H1 (cell line): ENCODE results near the gene SAMM50. TPM values are rescaled to one million over a fixed set of nuclear protein-coding genes. Genes with fewer than 3 reads are reported as not detected.

ENCODE experiments used
- CTCF ChIA-PET: fragments of 300-600 bp; sonication (Branson Sonifier 250); formaldehyde crosslinking; loops from one replicate; lab custom pipeline; 2021; ENCODE audit not compliant: partially characterized antibody; lab: Charles Lee
- POLR2A ChIA-PET: fragments of 300-600 bp; sonication (Branson Sonifier 250); formaldehyde crosslinking; loops from one replicate; lab custom pipeline; 2021; ENCODE audit warnings: inconsistent platforms; ENCODE audit not compliant: partially characterized antibody; lab: Charles Lee
- DNase-seq, 2 experiments: peaks; one replicate each; pipeline versions ENCODE4 v3.0.0 to v3.0.0-alpha.2; 2010 to 2022; ENCODE audit warnings: low spot score in 2 of 2, low read depth in 1 of 2, mixed read lengths in 1 of 2
- FAIRE-seq: peaks from 2 replicates; lab custom pipeline; 2011; peaks lifted over from hg19 to GRCh38; lab: Jason Lieb, UNC
- H2AFZ ChIP-seq: 2 replicates; pipeline ENCODE4 v1.8.1; 2012; ENCODE audit warnings: low read length, inconsistent platforms
- H2AK5ac ChIP-seq: 2 replicates; pipeline ENCODE4 v1.6.1; 2013; ENCODE audit warnings: low read depth, low read length
- H2BK120ac ChIP-seq: replicated peaks from 2 replicates; pipeline ENCODE3; 2013; ENCODE audit warnings: low read depth, low read length, inconsistent platforms
- H2BK12ac ChIP-seq: 2 replicates; pipeline ENCODE4 v1.6.1; 2013; ENCODE audit warnings: low read depth, low read length
- H2BK15ac ChIP-seq: 2 replicates; pipeline ENCODE4 v1.6.1; 2013; ENCODE audit warnings: low read length
- H2BK20ac ChIP-seq: 2 replicates; pipeline ENCODE4 v1.6.1; 2013; ENCODE audit warnings: low read length
- H2BK5ac ChIP-seq: 2 replicates; pipeline ENCODE4 v1.6.1; 2013; ENCODE audit warnings: low read depth, low read length
- H3K14ac ChIP-seq: 2 replicates; pipeline ENCODE4 v1.6.1; 2013; ENCODE audit warnings: inconsistent platforms; ENCODE audit not compliant: insufficient read length
- H3K18ac ChIP-seq: 2 replicates; pipeline ENCODE4 v1.6.1; 2013; ENCODE audit warnings: low read length; ENCODE audit errors: extremely low read depth
- H3K23ac ChIP-seq: 2 replicates; pipeline ENCODE4 v1.6.1; 2013; ENCODE audit warnings: inconsistent platforms; ENCODE audit not compliant: insufficient read length
- H3K23me2 ChIP-seq: 2 replicates; pipeline ENCODE4 v1.6.1; 2013; ENCODE audit warnings: low read depth, low read length
- H3K27ac ChIP-seq: 2 replicates; pipeline ENCODE4 v1.6.1; 2011; ENCODE audit warnings: low read depth, low read length, inconsistent platforms
- H3K27me3 ChIP-seq, 4 experiments: replicated peaks in 1 of 4; 1 replicate in 1 of 4; 2 replicates in 3 of 4; pipeline versions ENCODE4 v1.6.1 to v1.8.1; 2011 to 2013; ENCODE audit warnings: low read length in 3 of 4, mild to moderate bottlenecking in 3 of 4, inconsistent platforms in 2 of 4, mixed read lengths in 2 of 4, moderate library complexity in 1 of 4; ENCODE audit not compliant: control insufficient read depth in 3 of 4, insufficient read depth in 3 of 4; ENCODE audit errors: extremely low read depth in 1 of 4
- H3K36me3 ChIP-seq, 4 experiments: 2 replicates each; pipeline versions ENCODE4 v1.6.1 to v1.8.1; 2011 to 2013; ENCODE audit warnings: mild to moderate bottlenecking in 4 of 4, low read length in 3 of 4, moderate library complexity in 2 of 4, control low read depth in 1 of 4, inconsistent platforms in 1 of 4; ENCODE audit not compliant: insufficient read depth in 4 of 4, control insufficient read depth in 2 of 4
- H3K4ac ChIP-seq: replicated peaks from 2 replicates; pipeline ENCODE3; 2013; ENCODE audit warnings: low read length, low read depth, mixed read lengths, inconsistent platforms; ENCODE audit not compliant: insufficient read length
- H3K4me1 ChIP-seq, 4 experiments: replicated peaks in 1 of 4; 1 replicate in 1 of 4; 2 replicates in 3 of 4; pipeline versions ENCODE4 v1.6.1 to v1.8.1; 2011 to 2013; ENCODE audit warnings: low read length in 3 of 4, inconsistent platforms in 2 of 4, mixed read lengths in 1 of 4; ENCODE audit not compliant: insufficient read depth in 4 of 4, control insufficient read depth in 3 of 4
- H3K4me2 ChIP-seq, 2 experiments: 2 replicates each; pipeline versions ENCODE4 v1.6.1 to v1.8.1; 2011 to 2013; ENCODE audit warnings: low read depth in 2 of 2, low read length in 2 of 2, control low read depth in 1 of 2, inconsistent platforms in 1 of 2, mild to moderate bottlenecking in 1 of 2; ENCODE audit not compliant: insufficient read depth in 1 of 2
- H3K4me3 ChIP-seq, 4 experiments: fragments of 200-600, 300-600 bp in 1 of 4; sonication (generic), shearing (Covaris generic), sonication (Bioruptor Twin) in 1 of 4; 2 replicates each; pipeline versions ENCODE4 v1.5.1 to v1.8.1; 2011 to 2016; ENCODE audit warnings: low read length in 4 of 4, low read depth in 3 of 4, control low read depth in 2 of 4, inconsistent platforms in 2 of 4, mild to moderate bottlenecking in 2 of 4, mixed read lengths in 1 of 4, moderate library complexity in 1 of 4; ENCODE audit not compliant: insufficient read depth in 2 of 4; ENCODE audit errors: extremely low read depth in 1 of 4
- H3K56ac ChIP-seq: replicated peaks from 2 replicates; pipeline ENCODE3; 2013; ENCODE audit warnings: low read depth, mild to moderate bottlenecking, mixed read lengths, low read length, inconsistent platforms; ENCODE audit not compliant: insufficient read length
- H3K79me1 ChIP-seq: 2 replicates; pipeline ENCODE4 v1.6.1; 2013; ENCODE audit warnings: low read depth, low read length, control low read depth
- H3K79me2 ChIP-seq, 2 experiments: 2 replicates each; pipeline versions ENCODE4 v1.6.1 to v1.8.1; 2012 to 2013; ENCODE audit warnings: low read length in 2 of 2, mild to moderate bottlenecking in 2 of 2, inconsistent platforms in 1 of 2; ENCODE audit not compliant: insufficient read depth in 2 of 2, control insufficient read depth in 1 of 2
- H3K9ac ChIP-seq, 4 experiments: replicated peaks in 1 of 4; 1 replicate in 1 of 4; 2 replicates in 3 of 4; pipeline versions ENCODE4 v1.6.1 to v1.8.1; 2011 to 2013; ENCODE audit warnings: low read depth in 3 of 4, low read length in 3 of 4, control low read depth in 2 of 4, mild to moderate bottlenecking in 2 of 4, moderate library complexity in 2 of 4, inconsistent platforms in 1 of 4; ENCODE audit errors: extremely low read depth in 1 of 4
- H3K9me3 ChIP-seq, 2 experiments: 2 replicates each; pipeline versions ENCODE4 v1.6.1 to v1.8.1; 2012 to 2013; ENCODE audit warnings: mild to moderate bottlenecking in 2 of 2, moderate library complexity in 2 of 2, control low read depth in 1 of 2, inconsistent platforms in 1 of 2, low read depth in 1 of 2, low read length in 1 of 2, mixed read lengths in 1 of 2; ENCODE audit not compliant: insufficient read depth in 2 of 2
- H4K20me1 ChIP-seq, 2 experiments: replicated peaks in 1 of 2; 2 replicates each; pipeline versions ENCODE3 to v1.8.1; 2011 to 2013; ENCODE audit warnings: inconsistent platforms in 2 of 2, low read length in 2 of 2, mild to moderate bottlenecking in 1 of 2; ENCODE audit not compliant: insufficient read depth in 2 of 2, control insufficient read depth in 1 of 2
- H4K5ac ChIP-seq: 2 replicates; pipeline ENCODE4 v1.6.1; 2013; ENCODE audit warnings: low read length, low read depth, mixed read lengths, inconsistent platforms; ENCODE audit not compliant: insufficient read length
- H4K8ac ChIP-seq: 2 replicates; pipeline ENCODE4 v1.8.0; 2013; ENCODE audit warnings: mild to moderate bottlenecking, moderate library complexity, low read length, inconsistent platforms; ENCODE audit not compliant: insufficient read depth; ENCODE audit errors: extremely low read depth
- H4K91ac ChIP-seq: replicated peaks from 2 replicates; pipeline ENCODE3; 2013; ENCODE audit warnings: low read length, mixed read lengths, inconsistent platforms; ENCODE audit not compliant: insufficient read length
- ATF2 ChIP-seq: IDR thresholded peaks from 2 replicates; pipeline ENCODE4 v1.6.1; 2012; ENCODE audit warnings: low read length, inconsistent platforms
- RFX5 ChIP-seq: IDR thresholded peaks from 2 replicates; pipeline ENCODE4 v1.6.1; 2011; ENCODE audit warnings: low read depth, low read length, improper control_type of control experiment, borderline replicate concordance
- TEAD4 ChIP-seq: IDR thresholded peaks from 2 replicates; pipeline ENCODE4 v1.6.1; 2012; ENCODE audit warnings: low read depth, low read length, inconsistent platforms, mixed read lengths
- WGBS, 2 experiments: shearing (Covaris generic) in 1 of 2; methylation state at CpG; one replicate each; pipeline versions ENCODE4 v1.1.6 to v1.1.7; 2013 to 2015; ENCODE audit warnings: low lambda C conversion rate in 2 of 2, mixed read lengths in 2 of 2, inconsistent platforms in 1 of 2, low coverage in 1 of 2, missing lambda C conversion rate in 1 of 2; ENCODE audit not compliant: insufficient replicate concordance in 2 of 2, insufficient coverage in 1 of 2, insufficient read length in 1 of 2; ENCODE audit errors: extremely low coverage in 1 of 2, missing lambda C conversion rate in 1 of 2; 5-methylcytosine and 5-hydroxymethylcytosine counted together
- polyA plus RNA-seq, 7 experiments: library from polyadenylated mRNA; depleted of rRNA in 3 of 7; stranded (reverse) in 5 of 7; unstranded in 2 of 7; fragments of >200 nt in 5 of 7; fragments of 200-250 nt in 2 of 7; gene quantifications; 1 replicate in 5 of 7; 2 replicates in 1 of 7; 4 replicates in 1 of 7; pipeline versions ENCODE4 v1.2.1 to v1.2.3, GENCODE V29; 2011 to 2013; ENCODE audit warnings: missing spikeins in 2 of 7, mixed read lengths in 2 of 7
- total RNA-seq: library from RNA; stranded (reverse); fragmentation: NEBNext Ultra II Directional; extraction: Animal tissue kit (Norgen Biotek cat#: 25700); gene quantifications from 2 replicates; pipeline ENCODE4 v1.2.1, GENCODE V29; 2021

The SAMM50 gene
- total and polyA plus RNA-seq, 2 of the 8 experiments (the other 6 are each of a cell fraction or from before 2014, with no cell fraction given), result 45.4 to 70.3 TPM

- Histone ChIP-seq H3K18ac (no peak overlapping the region), H2AK5ac (no peak overlapping the region), H2BK12ac (no peak overlapping the region), H3K79me1 (no peaks in the 10 kb centered on the region), H3K79me2 (no peaks in the 10 kb centered on the region), H3K23me2 (peaks cover 2% of the 10 kb centered on the region; the same call in 1 of the 2 replicates), H2BK15ac (no peak overlapping the region), H3K9ac (no peak overlapping the region), H2AFZ (no peak overlapping the region), H3K4me2 (no peak overlapping the region), H3K23ac (no peak overlapping the region), H3K4me3 (no peak overlapping the region), H3K36me3 (no peaks in the 10 kb centered on the region), H4K8ac (no peak overlapping the region), H4K5ac (no peak overlapping the region), H3K27me3 (no peaks in the 10 kb centered on the region; a peak in 1 of 7 replicates), H3K4ac (no peak overlapping the region), H3K4me1 (peaks cover 0 to 2% (median 0%) of the 10 kb centered on the region in 4 experiments; a peak in 1 of 7 replicates), H2BK120ac (no peak overlapping the region), H3K14ac (no peak overlapping the region), H3K56ac (no peak overlapping the region), H2BK5ac (no peak overlapping the region), H2BK20ac (no peak overlapping the region), H3K9me3 (peaks cover 0 to 4% of the 10 kb centered on the region in 2 experiments; a peak in 2 of 4 replicates), H3K27ac (no peak overlapping the region), H4K20me1 (no peaks in the 10 kb centered on the region), H4K91ac (no peak overlapping the region)
- ChIA-PET CTCF (interaction anchor here (0.6 to 21.4 kb wide), 4 partner anchors 27 to 194 kb away, joined by 3 to 226 read pairs (median 4); no protein-coding TSS in a partner anchor), POLR2A (interaction anchor here (1.8 kb wide), 1 partner anchor 11 kb away, joined by 7 read pairs; no protein-coding TSS in a partner anchor)
- FAIRE-seq, result no peak
- TF ChIP-seq ATF2 (no peak), RFX5 (no peak), TEAD4 (no peak)
- no peak for DNase-seq
- WGBS, 2 experiments, result 92% methylated on average over 4 of the region's 4 CpGs; no CpG with 5 or more reads in 1 of the 2 experiments
Observed at GRCh38 chr22:43911351-43911750, 43.9 kb upstream of the SAMM50 start.
